SU-DHL-6 (cell line): Measurements from ENCODE around the gene FLNB.
A peak's percentile ranks its signal among the peaks of the same experiment; 100 is the strongest.

Experiments
- H2AFZ ChIP-seq: fragments of 200-600 bp; sonication (generic); 2 replicates; pipeline ENCODE4 v1.6.1; 2014; ENCODE audit warnings: low read depth, mild to moderate bottlenecking, moderate library complexity, mixed read lengths, antibody characterized with exemption, low read length; ENCODE audit not compliant: severe bottlenecking
- H3F3A ChIP-seq: fragments of 200-600 bp; shearing (Covaris generic); 2 replicates; pipeline ENCODE4 v1.6.0; 2016; ENCODE audit warnings: antibody characterized with exemption, mild to moderate bottlenecking; ENCODE audit not compliant: insufficient read depth
- H3K27ac ChIP-seq: fragments of 200-600 bp; sonication (generic); 2 replicates; pipeline ENCODE4 v1.5.1; 2016; ENCODE audit warnings: low read depth, mild to moderate bottlenecking, low read length, moderate library complexity, mixed read lengths
- H3K27me3 ChIP-seq: fragments of 200-600 bp; sonication (generic), shearing (Covaris generic); 2 replicates; pipeline ENCODE4 v1.6.0; 2014; ENCODE audit warnings: mild to moderate bottlenecking, low read length
- H3K36me3 ChIP-seq: fragments of 200-600 bp; sonication (generic); 2 replicates; pipeline ENCODE4 v1.6.1; 2014; ENCODE audit warnings: mild to moderate bottlenecking, low read length, mixed read lengths
- H3K4me2 ChIP-seq: fragments of 300-600, 200-600 bp; shearing (Covaris generic), sonication (generic); 2 replicates; pipeline ENCODE4 v1.6.0; 2014; ENCODE audit warnings: low read length, low read depth, mild to moderate bottlenecking; ENCODE audit not compliant: poor library complexity, severe bottlenecking
- H3K4me3 ChIP-seq: fragments of 200-600 bp; sonication (generic); 2 replicates; pipeline ENCODE4 v1.5.1; 2014; ENCODE audit warnings: antibody characterized with exemption, low read length, mild to moderate bottlenecking, mixed read lengths; ENCODE audit not compliant: insufficient read depth, poor library complexity, severe bottlenecking
- H3K79me2 ChIP-seq: fragments of 200-600 bp; sonication (generic); 2 replicates; pipeline ENCODE4 v1.6.1; 2014; ENCODE audit warnings: mild to moderate bottlenecking, low read length, moderate library complexity; ENCODE audit not compliant: insufficient read depth
- H3K9ac ChIP-seq: fragments of 200-600 bp; sonication (generic); 2 replicates; pipeline ENCODE4 v1.7.0; 2014; ENCODE audit warnings: mild to moderate bottlenecking, low read length
- H3K9me2 ChIP-seq: fragments of 200-600 bp; sonication (generic); replicated peaks from 2 replicates; pipeline ENCODE4 v1.6.1; 2014; ENCODE audit warnings: low read length; ENCODE audit not compliant: insufficient read depth
- H3K9me3 ChIP-seq: fragments of 200-600 bp; sonication (generic); 2 replicates; pipeline ENCODE4 v1.6.1; 2014; ENCODE audit warnings: low read length, mixed read lengths; ENCODE audit not compliant: insufficient read depth
- H4K20me1 ChIP-seq: fragments of 200-600 bp; sonication (generic); 2 replicates; pipeline ENCODE4 v1.6.1; 2014; ENCODE audit warnings: low read depth, mild to moderate bottlenecking, antibody characterized with exemption, low read length, moderate library complexity, mixed read lengths
- CTCF ChIP-seq: fragments of 200-600 bp; sonication (generic); IDR thresholded peaks from one replicate; pipeline ENCODE4 v1.5.1; 2017; ENCODE audit warnings: antibody characterized with exemption, mild to moderate bottlenecking, low read length, moderate library complexity; ENCODE audit not compliant: insufficient read depth, poor library complexity, severe bottlenecking
- EZH2phosphoT487 ChIP-seq: fragments of 200-600 bp; sonication (generic), shearing (Covaris generic); conservative IDR thresholded peaks from 2 replicates; pipeline ENCODE4 v1.6.1; 2018; ENCODE audit warnings: mild to moderate bottlenecking, antibody characterized with exemption, low read length, moderate library complexity, mixed read lengths

FLNB gene

GRCh38 chr3:57998366-57999283, 9.6 kb upstream of the FLNB start:
- H3K27me3 ChIP-seq = no peaks in the 10 kb centered on the region
- H4K20me1 ChIP-seq = no peaks in the 10 kb centered on the region
- H2AFZ ChIP-seq = peak overlapping the region; percentile 82
- H3K36me3 ChIP-seq = no peaks in the 10 kb centered on the region
- H3K9me3 ChIP-seq = no peaks in the 10 kb centered on the region
- TF ChIP-seq CTCF (no peak), EZH2phosphoT487 (no peak)
- H3K9me2 ChIP-seq = no peaks in the 10 kb centered on the region
- peak overlapping the region; percentile 46 for H3K27ac ChIP-seq
- H3K79me2 ChIP-seq = no peaks in the 10 kb centered on the region
- no peaks in the 10 kb centered on the region for H3F3A ChIP-seq
- peak overlapping the region; percentile 72 for H3K4me2 ChIP-seq
- H3K9ac ChIP-seq = peak overlapping the region; percentile 40
- peak overlapping the region; percentile 41 for H3K4me3 ChIP-seq

GRCh38 chr3:57999417-58000115, 8.7 kb upstream of the FLNB start:
- H3F3A ChIP-seq = no peaks in the 10 kb centered on the region
- H2AFZ ChIP-seq = no peak overlapping the region
- peak overlapping the region; percentile 72 for H3K4me2 ChIP-seq
- no peaks in the 10 kb centered on the region for H3K79me2 ChIP-seq
- no peaks in the 10 kb centered on the region for H4K20me1 ChIP-seq
- no peaks in the 10 kb centered on the region for H3K9me3 ChIP-seq
- no peaks in the 10 kb centered on the region for H3K27me3 ChIP-seq
- H3K9ac ChIP-seq = no peak overlapping the region
- H3K27ac ChIP-seq = no peak overlapping the region
- TF ChIP-seq CTCF (no peak), EZH2phosphoT487 (no peak)
- H3K36me3 ChIP-seq = no peaks in the 10 kb centered on the region
- H3K4me3 ChIP-seq = no peak overlapping the region
- no peaks in the 10 kb centered on the region for H3K9me2 ChIP-seq

- TF ChIP-seq EZH2phosphoT487 (no peak), CTCF (no peak)
- Histone ChIP-seq H3K27me3 (no peaks in the 10 kb centered on the region), H3K27ac (no peak overlapping the region), H3K4me2 (no peak overlapping the region), H3K36me3 (no peaks in the 10 kb centered on the region), H3K9ac (no peak overlapping the region), H3K4me3 (no peak overlapping the region), H2AFZ (no peak overlapping the region), H3K9me3 (no peaks in the 10 kb centered on the region), H4K20me1 (no peaks in the 10 kb centered on the region), H3K79me2 (no peaks in the 10 kb centered on the region), H3F3A (no peaks in the 10 kb centered on the region), H3K9me2 (no peaks in the 10 kb centered on the region)
These were observed 7.7 kb upstream of the FLNB start for GRCh38 chr3:58000306-58001085.
